GM21825 (cell line): ENCODE measurements around the gene ADIRF.
"Not testable (repeated sequence)": the region's sequence is repeated elsewhere in the genome, so short reads cannot be mapped to it uniquely, and the experiment has no call there.

Experiments
- ATAC-seq: cut with Tn5 transposase; IDR thresholded peaks from one replicate; pipeline ENCODE4 v1.9.1; 2021; ENCODE audit warnings: mild to moderate bottlenecking, moderate library complexity; ENCODE audit not compliant: unreplicated experiment

ADIRF gene

DNA sequence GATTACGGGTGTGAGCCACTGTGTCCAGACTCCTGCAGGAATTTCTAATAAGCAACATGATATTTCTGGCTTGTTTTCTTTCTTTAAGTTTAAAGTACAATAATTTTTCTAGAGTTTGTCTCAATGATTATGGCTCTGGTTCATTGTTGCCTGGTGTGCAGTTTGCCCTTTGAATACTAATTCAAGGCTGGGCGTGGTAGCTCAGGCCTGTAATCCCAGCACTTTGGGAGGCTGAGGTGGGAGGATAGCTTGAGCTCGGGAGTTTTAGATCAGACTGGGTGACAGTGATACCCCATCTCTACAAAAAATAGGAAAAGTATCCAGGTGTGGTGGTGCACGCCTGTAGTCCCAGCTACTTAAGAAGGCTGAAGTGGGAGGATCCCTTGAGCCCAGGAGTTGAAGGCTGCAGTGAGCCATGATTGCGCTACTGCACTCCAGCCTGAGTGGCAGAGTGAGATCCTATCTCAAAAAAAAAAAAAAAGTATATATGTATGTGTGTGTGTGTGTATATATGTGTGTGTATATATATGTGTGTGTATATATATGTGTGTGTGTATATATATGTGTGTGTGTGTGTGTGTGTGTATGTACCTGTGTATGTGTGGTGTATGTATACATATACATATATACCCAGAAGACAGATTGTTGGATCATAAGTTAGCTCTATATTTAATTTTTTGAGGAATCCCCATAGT is 8.2 kb downstream of the ADIRF start:
- no peak for ATAC-seq

DNA sequence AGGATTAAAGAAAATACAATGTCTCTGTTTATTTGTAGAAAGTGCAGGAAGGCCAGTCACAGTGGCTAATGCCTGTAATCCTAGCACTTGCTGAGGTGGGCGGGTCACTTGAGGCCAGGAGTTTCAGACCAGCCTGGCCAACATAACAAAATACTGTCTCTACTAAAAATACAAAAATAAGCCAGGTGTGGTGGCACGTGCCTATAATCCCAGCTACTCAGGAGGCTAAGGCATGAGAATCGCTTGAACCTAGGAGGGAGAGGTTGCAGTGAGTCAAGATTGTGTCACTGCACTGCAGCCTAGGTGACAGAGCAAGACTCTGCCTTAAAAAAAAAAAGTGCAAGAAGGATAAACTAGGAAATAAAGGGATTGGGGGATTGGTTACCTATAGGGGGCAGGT is 10.2 kb downstream of the ADIRF start:
- ATAC-seq, result not testable (repeated sequence)

DNA sequence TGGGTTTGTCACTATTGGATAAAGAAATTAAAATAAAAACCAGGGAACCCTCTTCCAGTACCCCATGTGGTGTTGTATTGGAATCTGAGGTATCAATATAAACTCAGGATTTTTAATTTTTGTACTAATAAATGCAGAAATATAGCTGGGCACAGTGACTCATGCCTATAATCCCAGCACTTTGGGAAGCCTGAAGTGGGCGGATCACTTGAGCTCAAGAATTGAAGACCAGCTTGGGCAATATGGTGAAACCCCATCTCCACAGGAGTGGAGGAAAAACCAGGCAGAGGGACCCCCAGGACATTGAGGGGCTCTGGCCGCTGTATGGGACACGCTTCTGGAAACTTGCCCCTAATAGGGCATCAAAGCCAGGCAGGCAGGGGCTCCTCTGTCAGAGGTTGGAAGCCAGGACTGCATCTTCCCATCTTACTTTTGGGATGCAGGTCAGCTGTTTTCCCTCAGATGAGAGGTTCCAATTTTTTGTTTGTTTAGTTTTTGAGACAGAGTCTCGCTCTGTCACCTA is 11.1 kb downstream of the ADIRF start:
- no peak for ATAC-seq

DNA sequence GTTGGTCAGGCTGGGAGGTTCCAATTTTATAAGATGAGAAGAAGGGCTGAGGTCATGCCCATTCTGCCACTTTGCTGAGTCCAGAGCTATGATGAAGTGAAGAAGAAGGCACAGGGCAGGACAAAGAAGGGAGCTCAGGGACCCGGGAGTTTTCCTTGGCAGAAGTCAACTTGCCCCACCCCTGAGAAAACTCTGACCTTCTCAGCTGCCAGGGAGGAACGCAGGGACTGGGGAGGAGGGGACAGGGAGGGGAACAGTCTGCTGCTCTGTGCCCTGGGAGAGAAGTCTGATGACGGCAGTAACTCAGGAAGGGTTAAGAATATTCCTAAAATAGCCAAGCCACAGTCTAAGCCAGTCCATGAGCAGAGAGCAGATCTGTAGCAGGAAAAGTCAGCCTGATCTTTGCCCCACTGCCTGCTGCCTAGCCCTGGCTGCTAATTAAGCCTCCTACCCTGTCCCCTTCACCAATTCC is 11.7 kb downstream of the ADIRF start:
- ATAC-seq, result no peak

- not testable (repeated sequence) for ATAC-seq
These were observed 12.7 kb downstream of the ADIRF start for GRCh38 chr10:86981020-86981419.

GRCh38 chr10:86981716-86982115 is 13.4 kb downstream of the ADIRF start:
- no peak for ATAC-seq

DNA sequence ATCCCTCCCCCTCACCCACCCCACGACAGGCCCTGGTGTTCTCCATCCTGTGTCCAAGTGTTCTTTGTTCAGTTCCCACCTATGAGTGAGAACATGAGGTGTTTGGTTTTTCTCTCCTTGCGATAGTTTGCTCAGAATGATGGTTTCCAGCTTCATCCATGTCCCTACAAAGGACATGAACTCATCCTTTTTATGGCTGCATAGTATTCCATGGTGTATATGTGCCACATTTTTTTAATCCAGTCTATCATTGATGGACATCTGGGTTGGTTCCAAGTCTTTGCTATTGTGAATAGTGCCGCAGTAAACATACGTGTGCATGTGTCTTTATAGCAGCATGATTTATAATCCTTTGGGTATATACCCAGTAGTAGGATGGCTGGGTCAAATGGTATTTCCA is 16.2 kb downstream of the ADIRF start:
- ATAC-seq, result not testable (repeated sequence)

DNA sequence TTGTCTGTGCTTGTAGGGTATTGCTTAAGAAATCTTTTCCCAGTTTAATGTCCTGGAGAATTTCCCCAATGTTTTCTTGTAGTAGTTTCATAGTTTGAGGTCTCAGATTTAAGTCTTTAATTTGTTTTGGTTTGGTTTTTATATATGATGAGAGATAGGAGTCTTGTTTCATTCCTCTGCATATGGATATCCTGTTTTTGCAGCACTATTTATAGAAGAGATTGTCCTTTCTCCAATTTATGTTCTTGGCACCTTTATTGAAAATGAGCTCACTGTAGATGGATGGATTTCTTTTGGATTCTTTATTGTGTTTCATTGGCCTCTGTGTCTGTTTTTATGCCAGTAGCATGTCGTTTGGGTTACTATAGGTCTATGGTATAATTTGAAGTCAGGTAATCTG is 20.2 kb downstream of the ADIRF start:
- ATAC-seq, result no peak

GRCh38 chr10:86991362-86991761 is 23.1 kb downstream of the ADIRF start:
- not testable (repeated sequence) for ATAC-seq

GRCh38 chr10:86992456-86992855 is 24.2 kb downstream of the ADIRF start:
- no peak for ATAC-seq

DNA sequence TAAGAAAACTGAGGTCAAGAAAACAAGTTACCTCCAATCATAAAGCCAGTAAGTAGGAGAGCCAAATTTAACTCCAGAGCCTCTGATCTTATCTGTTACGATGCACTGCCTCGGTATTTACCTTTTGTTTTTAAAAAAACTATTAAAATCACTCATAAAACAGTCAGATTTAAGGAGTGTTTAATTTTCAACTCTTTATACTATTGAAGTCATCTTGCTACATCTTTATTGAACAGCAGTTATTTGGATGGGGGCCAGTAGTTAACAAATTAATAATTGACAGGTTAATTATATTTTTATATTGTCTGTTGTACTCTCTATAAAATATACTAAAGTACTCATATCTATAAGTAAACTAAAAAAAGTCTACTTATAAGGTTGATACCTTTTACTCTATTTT is 24.6 kb downstream of the ADIRF start:
- ATAC-seq, result no peak

- not testable (repeated sequence) for ATAC-seq
These were observed 31.6 kb downstream of the ADIRF start for GRCh38 chr10:86999802-87000403.

GRCh38 chr10:87000491-87000890 is 32.2 kb downstream of the ADIRF start:
- ATAC-seq, result no peak

- ATAC-seq, result not testable (repeated sequence)
These were observed 38.8 kb downstream of the ADIRF start for GRCh38 chr10:87007124-87007523.

GRCh38 chr10:87007674-87008073 is 39.4 kb downstream of the ADIRF start:
- ATAC-seq, result not testable (repeated sequence)

DNA sequence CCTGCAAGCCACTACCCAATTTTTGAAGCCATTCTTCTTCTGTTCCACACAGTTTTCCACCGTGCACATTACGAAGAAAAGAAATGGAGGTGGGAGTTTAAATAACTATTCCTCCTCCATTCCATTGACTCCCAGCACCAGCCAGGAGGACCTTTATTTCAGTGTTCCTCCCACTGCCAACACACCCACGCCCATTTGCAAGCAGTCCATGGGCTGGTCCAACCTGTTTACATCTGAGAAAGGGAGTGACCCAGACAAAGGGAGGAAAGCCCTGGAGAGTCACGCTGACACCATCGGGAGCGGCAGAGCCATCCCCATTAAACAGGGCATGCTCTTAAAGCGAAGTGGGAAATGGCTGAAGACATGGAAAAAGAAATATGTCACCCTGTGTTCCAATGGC is 40.0 kb downstream of the ADIRF start:
- not testable (repeated sequence) for ATAC-seq

DNA sequence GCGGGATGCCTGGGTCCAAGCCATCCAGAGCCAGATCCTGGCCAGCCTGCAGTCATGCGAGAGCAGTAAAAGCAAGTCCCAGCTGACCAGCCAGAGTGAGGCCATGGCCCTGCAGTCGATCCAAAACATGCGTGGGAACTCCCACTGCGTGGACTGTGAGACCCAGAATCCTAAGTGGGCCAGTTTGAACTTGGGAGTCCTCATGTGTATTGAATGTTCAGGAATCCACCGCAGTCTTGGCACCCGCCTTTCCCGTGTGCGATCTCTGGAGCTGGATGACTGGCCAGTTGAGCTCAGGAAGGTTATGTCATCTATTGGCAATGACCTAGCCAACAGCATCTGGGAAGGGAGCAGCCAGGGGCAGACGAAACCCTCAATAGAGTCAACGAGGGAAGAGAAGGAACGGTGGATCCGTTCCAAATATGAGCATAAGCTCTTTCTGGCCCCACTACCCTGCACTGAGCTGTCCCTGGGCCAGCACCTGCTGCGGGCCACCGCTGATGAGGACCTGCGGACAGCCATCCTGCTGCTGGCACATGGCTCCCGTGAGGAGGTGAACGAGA is 40.9 kb downstream of the ADIRF start:
- not testable (repeated sequence) for ATAC-seq

DNA sequence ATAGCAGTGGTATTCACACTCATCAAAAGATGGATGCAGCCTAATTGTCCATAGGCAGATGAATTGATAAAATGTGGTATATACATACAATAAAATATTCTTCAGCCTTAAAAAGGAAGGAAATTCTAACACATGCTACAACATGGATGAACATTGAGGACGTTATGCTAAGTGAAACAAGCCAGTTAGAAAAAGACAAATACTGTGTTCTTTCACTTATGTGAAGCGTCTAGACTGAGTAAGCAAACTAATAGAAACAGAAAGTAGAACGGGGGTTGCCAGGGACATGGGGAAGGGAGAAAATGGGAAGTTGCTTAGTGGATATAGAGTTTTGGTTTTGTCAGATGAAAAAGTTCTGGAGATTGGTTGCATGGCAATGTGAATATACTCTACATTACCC is 45.2 kb downstream of the ADIRF start:
- ATAC-seq, result not testable (repeated sequence)

- not testable (repeated sequence) for ATAC-seq
These were observed 46.9 kb downstream of the ADIRF start for GRCh38 chr10:87014986-87015716.

DNA sequence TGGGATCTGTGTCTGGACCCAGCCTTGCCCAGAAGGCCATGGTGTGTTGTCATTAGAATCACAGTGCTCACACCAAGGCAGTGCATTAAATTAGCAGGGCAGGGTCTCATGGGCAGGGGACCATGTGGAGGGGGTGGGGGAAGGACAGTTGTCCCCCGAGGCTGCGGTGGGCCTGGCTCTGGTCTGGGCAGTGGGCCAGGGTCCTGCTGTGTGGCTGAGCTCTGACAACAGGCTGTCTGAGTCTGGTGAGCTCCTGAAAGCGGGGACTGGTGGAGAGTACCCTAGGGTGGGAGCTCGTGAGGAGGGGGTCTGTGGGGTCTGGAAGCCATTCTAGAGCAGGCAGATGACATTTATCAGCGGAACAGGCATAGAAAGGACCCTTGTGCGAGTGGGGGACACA is 49.8 kb downstream of the ADIRF start:
- not testable (repeated sequence) for ATAC-seq

GRCh38 chr10:87019066-87019465 is 50.8 kb downstream of the ADIRF start:
- not testable (repeated sequence) for ATAC-seq
